ENCODE results near the gene P4HA1.

- TF ChIP-seq CTCF (IDR thresholded peaks at IDR 0.05) (no peak), EP300 (IDR thresholded peaks at IDR 0.05) (no peak), POLR2A (IDR thresholded peaks at IDR 0.05) (no peak), POLR2AphosphoS5 (IDR thresholded peaks at IDR 0.05) (no peak)
Measured at GRCh38 chr10:73097305-73097670, 622 bp upstream of the P4HA1 start.

Measured in stomach (tissue), 4 donors.